Measurements from ENCODE around the gene MOCS1.

Gene MOCS1

DNA sequence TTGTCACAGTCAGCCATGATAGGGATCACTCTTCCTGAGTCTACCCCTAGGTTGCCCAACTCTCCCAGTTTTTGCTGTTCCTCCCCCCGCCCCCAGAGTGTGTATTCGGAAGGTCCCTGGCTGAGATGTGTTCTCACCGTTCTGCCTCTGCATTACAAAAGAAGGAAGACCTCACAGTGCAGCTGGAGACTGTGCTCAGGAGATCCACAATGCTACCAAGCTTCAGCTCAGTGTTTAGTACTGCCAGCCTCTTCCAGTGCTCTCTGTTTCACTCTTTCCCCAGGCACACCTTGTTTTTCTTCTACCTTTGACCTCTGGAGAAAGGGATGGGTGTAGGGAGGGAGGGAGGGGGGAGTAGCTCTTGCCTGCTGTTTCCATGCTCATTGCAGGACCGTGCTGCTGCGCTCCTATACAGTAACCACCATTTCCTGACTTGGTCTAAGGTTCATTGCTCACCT is 13.4 kb upstream of the MOCS1 start:
- no peak for DNase-seq

DNA sequence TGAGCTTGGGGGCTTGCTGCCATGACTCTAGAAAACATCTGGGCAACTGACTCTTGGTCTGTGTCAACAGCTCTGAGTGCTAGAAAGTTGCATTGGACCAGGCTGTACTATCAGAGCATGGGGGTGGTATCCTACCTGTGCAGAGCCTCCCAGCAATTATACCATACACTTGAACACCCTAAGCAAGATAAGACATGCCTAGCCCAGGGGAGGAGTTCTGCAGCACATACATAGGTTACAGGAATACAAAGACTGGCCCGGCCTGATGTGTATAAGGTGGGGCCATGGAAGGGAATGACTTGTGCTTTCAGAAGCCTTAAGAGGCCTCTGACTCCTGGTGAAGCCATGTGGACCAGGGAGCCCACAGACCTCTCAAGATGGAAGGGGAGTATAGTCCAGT is 11.4 kb upstream of the MOCS1 start:
- no peak for DNase-seq

DNA sequence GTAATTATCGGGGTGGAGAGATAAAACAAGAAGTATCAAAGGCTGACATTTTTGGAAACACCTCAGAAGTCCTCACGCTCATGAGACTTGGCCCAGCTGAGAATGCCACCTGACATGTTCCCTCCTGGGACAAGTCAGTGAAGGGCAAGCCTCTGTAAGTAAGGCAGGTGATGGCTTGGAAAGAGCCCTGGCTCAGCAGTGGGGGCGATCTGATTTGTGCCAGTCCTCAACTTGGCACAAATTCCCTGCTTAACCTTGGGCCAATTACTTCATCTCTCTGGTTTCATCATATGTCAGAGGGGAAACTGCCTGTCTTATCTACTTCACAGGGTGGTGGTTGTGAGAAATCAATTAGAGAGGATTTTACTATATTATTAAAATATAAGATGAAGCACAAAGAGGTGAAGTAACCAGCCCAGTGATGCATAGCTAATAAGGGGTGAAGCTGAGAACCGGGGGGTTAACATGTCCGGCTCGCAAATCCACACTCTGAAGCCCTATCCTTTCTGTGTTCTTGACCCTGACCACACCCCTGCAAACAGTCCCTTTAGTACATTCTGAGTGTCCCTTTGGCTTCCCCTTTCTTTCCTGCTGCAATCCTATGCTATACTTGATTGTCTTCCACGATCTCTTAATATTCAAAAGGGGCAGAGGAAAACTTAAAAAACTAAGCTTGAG is 8.8 kb upstream of the MOCS1 start:
- no peak for DNase-seq

DNA sequence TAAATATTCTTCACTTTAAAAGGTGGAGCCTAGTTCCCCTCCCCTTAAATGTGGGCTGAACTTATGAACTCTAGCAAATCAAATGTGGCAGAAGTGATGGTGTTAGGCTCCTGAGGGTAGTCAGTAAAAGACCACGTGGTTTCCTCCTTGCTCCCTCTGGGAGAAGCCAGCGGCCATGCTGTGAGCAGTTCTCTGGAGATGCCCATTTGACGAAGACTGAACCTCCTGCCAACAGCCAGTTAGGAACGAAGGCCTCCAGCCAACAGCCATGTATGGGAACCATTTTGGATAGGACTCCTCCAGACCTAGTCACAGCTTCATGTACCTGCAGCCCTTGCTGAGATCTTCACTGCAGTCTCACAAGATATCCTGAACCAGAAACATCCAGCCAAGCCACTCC is 7.6 kb upstream of the MOCS1 start:
- DNase-seq: no peak

DNA sequence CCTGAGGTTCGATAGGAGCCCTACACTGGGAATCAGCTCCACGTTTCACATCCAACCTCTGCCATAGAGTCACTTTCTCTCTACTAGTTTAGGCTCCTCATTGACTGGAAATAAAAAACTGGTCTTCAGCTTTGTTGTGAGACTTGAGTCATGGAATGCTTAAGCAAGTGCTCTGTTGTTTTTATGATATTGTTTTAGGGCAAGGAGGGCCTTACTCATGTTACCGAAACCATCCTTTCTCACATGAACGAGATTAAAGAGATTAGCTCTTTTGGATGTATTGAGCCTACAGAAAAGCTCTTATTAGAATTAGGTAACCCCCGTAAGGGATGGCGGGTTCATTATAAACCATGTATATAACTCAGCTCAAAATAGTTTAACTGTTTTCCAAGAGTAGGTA is 6.9 kb upstream of the MOCS1 start:
- DNase-seq: no peak

DNA sequence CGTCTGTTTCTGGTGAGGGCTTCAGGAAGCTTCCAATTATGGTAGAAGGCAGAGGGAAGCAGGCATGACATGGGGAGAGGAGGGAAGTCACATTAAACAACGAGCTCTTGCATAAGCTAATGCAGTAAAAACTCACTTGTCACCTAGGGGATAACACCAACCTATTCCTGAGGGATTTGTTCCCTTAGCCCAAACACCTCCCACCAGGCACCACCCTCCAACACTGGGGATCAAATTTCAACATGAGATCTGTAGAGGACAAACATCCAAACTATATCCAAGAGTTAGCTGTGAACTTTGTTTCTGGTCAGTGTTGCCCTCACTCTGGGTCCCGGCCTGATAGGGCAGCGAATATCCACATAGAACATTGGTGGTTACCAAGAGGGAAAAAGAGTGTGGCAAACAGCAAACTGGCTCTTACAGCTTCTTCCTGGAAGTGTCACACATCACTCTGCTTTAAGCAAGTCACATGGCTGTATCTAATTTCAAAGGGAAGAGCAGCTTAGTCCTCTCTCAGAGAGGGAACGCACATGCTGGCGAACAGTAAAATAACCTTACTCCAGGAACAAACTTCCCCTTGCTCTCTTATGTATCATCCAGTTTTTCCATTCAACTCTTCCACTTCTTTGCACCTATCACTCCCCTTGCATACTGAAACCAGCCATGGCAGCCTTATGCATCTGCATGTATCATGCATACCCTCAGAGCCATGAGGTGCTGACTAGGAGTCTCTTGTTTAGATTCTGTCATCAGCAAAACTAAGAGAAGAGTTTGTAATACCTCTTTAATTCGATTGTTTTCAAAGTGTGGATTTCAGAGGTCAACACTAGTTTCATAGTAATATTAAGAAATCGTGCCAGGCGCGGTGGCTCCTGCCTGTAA is 4.8 kb upstream of the MOCS1 start:
- no peak for DNase-seq

DNA sequence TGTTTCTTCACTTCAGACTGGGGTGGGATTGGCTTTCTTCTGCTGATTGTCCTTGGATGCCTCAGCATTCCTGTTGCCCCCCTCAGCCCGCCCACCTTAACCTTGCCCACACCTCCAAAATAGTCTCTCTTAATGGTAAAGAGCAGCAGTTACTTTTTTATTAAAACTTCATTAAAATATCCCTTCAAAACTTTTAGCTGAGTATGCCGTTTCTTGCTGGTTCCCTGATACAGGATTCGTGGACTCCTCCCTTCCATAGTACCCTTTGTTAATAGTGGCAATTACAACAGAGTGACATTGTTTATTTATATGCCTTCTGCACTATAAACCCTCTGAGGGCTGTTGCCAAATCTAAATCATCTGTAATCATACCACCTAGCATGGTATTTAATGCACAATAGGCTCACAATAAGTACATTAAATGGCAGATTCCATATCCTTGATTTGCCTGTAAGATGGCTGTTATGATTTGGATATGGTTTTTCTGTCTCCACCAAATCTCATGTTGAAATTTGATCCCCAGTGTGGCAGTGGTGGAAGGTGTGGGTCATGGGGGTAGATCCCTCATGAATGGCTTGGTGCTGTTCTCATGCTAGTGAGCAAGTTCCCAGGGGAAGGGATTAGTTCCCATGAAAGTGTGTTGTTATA is 3.5 kb upstream of the MOCS1 start:
- no peak for DNase-seq

DNA sequence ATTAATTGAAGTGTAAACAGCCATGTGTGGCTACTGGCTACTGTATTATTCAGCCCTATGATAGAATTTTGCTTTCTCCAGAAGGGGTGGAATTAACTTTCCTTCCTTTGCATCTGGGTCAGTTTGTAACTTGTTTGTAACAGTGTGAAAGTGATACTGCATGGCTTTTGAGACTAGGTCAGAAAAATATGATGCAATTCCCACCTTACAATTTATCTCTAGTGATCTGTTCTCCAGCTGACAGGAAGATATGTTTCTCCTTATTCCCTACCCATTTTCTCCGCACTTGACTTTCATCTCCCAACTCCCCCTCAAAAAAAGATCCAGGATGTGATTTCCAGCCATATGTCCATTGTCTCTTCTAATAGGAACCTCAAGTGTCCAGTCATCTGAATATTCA is 2.6 kb upstream of the MOCS1 start:
- no peak for DNase-seq

DNA sequence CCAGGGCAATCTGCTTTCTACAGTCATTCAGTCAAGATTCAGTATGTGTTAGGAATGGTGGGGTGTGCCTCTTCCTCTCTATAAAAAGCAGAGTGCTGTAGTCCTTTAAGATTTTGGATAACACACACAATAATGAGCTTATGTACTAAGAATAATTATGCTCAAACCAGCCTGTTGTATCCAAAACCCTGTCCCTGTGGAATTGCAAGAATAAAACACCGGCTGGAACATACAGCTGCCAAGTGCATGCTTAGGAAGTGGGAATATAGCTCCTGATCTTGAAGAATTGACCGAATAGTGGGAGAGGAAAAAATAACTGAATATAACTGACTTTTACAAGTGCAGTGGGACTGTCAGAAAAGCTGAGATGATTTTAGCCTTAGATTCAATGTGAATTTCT is 979 bp upstream of the MOCS1 start:
- no peak for DNase-seq

DNA sequence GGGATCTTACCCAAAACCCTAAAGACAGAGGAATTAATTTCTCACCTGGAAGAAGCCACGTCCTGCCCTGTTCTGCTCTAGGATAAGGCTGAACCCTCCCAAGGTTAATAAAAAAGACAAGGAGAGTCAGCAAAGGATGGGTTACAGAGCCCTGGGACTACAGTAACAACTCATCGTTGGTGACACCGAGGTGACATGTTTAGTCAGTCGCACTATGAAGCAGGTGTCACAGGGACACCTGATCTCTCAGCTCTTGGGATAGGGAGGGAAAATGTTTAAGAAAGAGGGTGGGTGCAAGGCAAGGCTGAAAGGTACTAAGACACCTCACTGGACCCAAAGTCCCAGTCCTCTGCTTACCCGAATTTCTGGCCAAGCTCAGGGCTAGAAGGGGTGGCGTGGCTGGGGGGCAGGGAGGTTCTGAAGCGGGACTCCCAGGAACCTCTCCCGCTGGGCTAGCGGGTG is 562 bp downstream of the MOCS1 start:
- no peak for DNase-seq

DNA sequence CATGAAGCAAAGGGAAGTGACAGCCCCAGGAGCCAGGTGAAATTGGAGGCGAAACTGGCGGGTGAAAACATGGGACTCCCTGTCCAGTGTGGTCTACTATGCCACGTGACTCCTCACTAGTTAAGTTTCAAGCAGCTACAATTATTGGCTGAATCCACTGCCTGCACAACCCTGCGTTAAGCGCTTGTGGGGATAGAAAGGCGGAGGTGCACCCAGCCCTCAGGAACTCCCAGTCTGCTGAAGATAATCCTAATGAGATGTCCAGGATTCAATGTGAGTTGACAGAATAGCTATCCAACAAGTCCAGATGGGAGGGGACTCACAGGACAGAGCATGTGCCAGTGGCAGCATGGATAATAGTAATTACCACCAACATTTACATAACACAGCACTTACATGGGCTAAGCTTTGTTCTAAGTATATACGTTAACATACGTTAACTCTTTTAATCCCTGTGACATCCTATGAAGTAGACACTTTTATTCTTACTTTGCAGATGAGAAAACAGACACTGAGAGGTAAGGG is 1.8 kb downstream of the MOCS1 start:
- no peak for DNase-seq

DNA sequence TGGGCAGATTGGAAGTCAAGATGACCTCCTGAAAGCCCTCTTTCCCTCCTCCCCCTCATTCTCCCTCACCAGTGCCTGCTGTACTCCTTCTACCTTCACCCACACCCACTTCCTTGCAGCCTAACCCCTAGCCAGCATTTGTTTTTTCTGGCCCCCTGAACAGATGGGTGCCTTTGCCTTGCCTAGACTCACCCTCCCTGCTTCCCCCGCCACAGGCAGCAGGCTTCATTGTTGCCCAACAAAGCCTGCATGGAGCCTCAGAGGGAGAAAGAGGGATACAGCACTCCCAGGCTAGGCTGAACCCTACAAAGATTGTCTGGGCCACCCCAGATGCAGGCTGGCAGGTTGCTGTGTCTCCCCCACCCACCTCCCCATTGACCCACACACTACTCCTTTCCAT is 2.7 kb downstream of the MOCS1 start:
- no peak for DNase-seq

DNA sequence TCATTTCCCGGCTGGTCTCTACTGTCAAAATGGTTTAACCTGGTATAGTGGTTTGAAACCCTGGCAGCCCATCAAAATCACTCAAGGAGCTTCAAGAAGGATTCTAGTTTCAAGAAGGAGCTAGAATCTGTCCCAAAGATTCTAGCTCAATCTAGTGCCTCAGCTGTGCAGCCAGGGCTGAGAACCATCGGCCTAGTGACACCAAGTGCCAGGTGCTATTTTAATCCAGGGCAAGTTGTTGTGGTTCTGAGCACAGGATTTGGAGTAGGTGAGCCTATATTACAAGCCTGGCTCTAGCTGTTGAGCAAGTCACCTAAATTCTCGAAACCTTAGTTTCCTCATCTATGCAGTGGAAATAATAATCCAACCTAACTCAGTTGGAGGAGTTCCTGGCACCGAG is 3.7 kb downstream of the MOCS1 start:
- no peak for DNase-seq

DNA sequence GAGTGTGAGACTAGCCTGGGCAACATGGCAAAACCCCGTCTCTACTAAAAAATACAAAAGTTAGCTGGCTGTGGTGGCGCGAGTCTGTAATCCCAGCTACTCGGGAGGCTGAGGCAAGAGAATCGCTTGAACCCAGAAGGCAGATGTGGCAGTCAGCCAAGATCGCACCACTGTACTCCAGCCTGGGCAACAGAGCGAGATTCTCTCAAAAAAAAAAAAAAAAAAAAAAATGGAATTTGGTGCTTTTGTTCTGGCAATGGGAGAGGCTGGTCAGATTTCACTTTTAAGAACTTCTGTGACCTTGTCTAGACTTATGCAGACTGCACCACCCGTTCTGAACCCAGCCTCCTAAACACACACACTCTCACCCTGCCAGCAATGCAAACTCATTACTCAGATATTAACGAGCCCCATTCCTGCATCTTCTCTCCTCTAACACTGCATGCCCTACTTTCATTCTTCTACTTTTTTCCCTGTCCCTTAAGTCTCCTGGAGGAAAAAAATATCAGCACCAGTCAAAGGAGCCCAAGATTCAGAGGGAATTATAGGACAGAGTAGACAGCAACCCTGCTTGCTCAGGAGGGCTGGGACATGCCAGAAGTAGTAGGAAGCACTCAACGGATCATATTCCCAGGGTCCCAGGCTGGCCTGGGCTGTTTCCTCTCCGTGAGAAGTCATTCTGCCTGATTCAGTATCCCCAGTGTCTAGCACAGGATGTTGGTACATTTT is 4.4 kb downstream of the MOCS1 start:
- no peak for DNase-seq

DNA sequence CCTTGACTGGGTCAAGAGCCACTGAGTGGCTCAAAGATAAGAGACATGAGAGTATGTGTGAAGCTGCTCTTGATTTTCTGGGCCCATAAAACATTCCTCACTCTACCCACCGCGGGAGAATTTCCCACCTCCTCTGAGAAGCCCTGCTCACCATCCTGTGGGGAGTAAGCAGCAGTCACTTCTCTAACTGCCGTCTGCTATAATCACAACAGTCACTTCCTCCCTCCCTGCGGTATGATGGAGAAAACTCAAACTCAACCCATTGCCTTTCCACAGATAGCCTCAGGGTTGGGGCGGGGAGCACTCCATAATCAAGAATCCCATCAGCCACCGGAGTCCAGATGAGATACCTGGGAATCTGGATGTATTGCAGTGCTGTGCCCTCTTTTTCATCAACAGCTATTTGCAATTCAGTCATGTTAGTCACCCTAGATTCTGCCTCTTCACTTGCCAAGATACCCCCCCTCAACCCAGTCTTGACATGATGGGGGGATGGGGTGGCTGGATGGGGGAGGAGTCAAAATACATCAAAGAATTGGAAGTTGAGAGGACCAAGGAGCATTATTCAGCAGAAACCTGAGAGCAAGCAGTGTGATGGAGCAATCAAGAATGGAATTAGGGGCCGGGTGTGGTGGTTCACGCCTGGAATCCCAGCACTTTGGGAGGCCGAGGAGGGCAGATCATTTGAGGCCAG is 5.1 kb downstream of the MOCS1 start:
- DNase-seq: no peak

DNA sequence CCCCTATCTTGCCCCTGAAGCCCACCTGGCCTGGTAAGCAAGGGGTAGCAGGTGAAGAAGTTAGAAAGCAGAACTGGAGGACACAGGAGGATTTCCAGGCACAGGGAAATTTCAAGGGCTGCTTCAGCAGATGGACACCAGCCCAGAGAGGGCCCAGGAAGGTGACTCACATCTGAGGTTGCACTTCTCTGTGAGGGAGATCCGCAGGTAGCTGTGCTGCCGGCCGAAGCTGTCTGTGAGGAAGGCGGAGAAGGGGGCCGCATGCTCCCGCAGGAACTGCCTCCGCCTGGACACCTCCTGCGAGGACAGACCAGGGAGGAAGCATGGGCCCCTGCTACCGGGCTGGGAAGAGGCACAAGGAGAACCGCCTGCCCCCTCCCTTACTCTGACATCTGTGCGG is 7.1 kb downstream of the MOCS1 start:
- DNase-seq: no peak

DNA sequence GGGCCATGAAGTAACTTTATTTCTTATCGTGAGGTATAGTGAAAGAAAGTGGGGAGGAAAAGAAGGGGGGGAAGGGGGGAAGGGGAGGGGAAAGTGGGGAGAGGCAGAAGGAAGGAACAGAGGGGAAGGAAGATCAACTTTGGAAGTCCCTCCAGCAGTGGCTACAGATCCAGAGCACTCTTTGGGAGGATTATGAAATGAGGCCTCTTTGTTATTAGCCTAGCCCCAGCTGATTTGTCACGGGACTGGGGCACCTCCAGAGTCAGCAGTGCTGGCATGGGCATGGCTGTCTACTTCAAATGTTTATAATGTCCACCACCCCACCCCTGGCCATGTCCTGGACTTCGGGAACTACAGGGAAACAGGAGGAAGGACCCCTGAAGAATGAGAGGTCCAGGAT is 7.6 kb downstream of the MOCS1 start:
- DNase-seq: no peak

DNA sequence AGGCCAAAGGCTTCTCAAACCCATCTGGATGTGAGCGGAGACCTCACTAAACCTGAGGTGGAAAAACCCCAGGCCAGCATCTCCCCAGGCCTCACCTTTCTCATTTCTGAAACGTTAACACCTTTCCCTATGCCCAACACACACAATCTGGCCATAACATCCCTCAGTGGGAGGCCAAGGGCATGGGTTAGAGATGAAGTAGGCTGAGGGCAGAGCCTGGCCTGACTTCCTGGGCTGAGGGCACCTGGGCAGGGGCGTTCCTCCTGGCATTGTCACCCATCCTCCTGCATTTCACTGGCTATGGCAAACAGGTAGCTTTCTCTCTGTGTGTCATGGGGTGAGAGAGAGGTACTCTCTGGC is 8.4 kb downstream of the MOCS1 start:
- DNase-seq: no peak

DNA sequence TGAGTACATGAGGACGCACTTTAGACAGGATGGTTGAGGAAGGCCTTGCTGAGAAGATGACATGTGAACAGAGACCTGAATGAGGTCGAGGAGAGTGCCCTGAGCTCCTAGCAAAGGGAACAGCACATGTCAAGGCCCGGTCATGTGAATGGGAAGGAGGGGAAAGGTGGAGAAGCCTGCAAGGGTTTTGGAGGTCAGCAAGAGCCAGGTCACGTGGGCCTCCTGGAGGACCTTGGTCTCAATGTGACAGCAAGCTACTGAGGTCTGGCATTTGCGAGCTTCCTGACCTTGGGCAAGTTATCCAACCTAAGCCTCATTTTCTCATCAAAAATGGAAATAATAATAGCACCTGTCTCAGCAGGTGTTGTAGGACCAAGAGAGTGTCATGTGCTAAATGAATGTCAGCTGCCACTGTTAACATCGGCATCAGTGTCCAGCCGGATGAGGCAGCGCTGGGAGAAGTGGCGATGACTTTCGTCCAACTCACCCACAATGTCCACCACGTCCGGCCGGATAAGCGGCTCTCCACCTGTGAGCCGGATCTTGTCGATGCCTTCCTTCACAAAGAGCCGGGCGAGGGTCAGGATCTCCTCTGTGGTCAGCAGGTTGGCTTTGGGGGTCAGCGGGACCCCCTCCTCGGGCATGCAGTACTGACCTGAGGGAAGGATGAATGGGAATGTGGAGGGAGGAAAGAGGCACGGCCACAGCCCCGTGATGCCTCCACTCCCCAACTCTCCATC is 8.9 kb downstream of the MOCS1 start:
- no peak for DNase-seq

DNA sequence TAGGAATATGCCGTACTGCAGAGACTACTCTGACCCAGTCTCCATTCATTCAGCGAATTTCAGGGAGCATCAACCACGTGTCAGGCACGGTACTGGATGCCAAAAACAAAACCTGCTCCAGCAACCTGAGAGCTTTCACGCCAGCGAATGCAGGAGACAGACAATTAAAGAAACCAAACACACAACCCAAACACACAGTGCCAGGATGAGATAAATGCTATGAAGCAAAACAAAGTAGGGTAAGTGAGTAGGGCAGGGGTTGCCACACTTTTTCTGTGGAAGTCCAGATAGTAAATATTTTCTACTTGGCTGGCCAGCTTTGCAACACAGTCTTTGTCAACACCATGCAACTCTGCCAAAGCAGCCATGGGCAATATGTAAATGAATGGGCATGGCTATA is 10.0 kb downstream of the MOCS1 start:
- DNase-seq: no peak

DNA sequence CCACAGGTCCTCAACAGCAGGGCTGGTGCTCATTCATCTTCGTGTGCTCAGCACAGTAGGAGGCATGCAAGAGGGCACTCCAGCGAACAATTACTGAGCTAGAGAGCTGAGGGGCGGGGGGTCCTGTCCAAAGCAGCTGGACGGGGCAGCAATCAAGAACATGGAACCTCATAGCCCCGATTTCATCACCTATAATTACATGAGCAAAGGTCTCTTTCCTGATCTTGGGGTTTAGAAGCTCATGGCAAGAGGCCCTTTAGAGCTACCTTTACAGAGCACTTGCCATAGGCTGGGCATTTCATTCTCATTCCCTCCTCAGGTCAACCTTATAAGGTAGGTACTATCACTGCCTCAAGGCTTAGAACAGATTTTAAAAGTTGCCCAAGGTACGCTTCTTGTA is 10.4 kb downstream of the MOCS1 start:
- DNase-seq: no peak

DNA sequence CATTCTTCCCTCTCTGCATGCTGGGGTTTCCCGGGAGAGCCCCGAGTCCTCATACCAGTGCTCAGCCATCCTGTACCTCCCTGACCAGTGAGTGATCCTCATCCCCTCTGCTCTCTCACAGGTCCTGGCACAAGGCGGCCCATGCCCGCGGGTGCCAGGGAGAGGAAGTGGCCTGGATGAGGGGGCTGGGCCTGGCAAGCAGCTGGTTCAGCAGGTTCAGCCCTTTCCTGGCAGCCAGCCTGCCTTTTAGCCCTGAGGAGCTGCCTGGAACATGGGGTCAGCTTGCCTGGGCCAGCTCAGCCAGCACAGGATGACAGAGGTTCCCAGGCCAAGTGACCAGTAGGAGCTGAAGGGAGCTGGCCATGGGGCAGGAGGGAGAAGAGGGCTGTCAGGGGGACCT is 10.9 kb downstream of the MOCS1 start:
- DNase-seq: no peak

All from amniotic stem cell (primary cell).